BJ (cell line): Measurements from ENCODE around the gene INSC. TPM values are rescaled to one million over a fixed set of nuclear protein-coding genes. Genes with fewer than 3 reads are reported as not detected.

Experiments used
- CTCF ChIA-PET: fragments of 350-600 bp; formaldehyde crosslinking; extraction: SDS; loops from one replicate; lab custom pipeline; 2021; ENCODE audit warnings: antibody characterized with exemption, inconsistent platforms; lab: Yijun Ruan, JAX
- POLR2A ChIA-PET: fragments of 300-600 bp; sonication (Branson Sonifier 250); formaldehyde crosslinking; extraction: SDS; loops from one replicate; lab custom pipeline; 2021; ENCODE audit warnings: antibody characterized with exemption; lab: Charles Lee
- DNase-seq: peaks from one replicate; pipeline ENCODE4 v3.0.0-alpha.2; 2011; ENCODE audit warnings: low read depth
- H3K27me3 ChIP-seq: 2 replicates; pipeline ENCODE4 v1.6.0; 2011; ENCODE audit warnings: low read length; ENCODE audit not compliant: control insufficient read depth, insufficient read depth
- H3K36me3 ChIP-seq: 2 replicates; pipeline ENCODE4 v1.5.1; 2011; ENCODE audit warnings: low read length; ENCODE audit not compliant: control insufficient read depth, insufficient read depth
- H3K4me3 ChIP-seq: 2 replicates; pipeline ENCODE4 v1.5.1; 2011; ENCODE audit warnings: low read depth, mild to moderate bottlenecking, control low read depth, low read length
- CTCF ChIP-seq: IDR thresholded peaks from 2 replicates; pipeline ENCODE4 v1.5.1; 2011; ENCODE audit warnings: low read depth, mild to moderate bottlenecking, control low read depth, inconsistent platforms, low read length, moderate library complexity; ENCODE audit not compliant: insufficient read depth
- polyA plus RNA-seq: library from polyadenylated mRNA; depleted of rRNA; stranded (reverse); fragments of >200 nt; gene quantifications from 2 replicates; pipeline ENCODE4 v1.2.3, GENCODE V29; 2011

INSC gene
- polyA plus RNA-seq, 1 experiment, result 0.10 TPM

DNA sequence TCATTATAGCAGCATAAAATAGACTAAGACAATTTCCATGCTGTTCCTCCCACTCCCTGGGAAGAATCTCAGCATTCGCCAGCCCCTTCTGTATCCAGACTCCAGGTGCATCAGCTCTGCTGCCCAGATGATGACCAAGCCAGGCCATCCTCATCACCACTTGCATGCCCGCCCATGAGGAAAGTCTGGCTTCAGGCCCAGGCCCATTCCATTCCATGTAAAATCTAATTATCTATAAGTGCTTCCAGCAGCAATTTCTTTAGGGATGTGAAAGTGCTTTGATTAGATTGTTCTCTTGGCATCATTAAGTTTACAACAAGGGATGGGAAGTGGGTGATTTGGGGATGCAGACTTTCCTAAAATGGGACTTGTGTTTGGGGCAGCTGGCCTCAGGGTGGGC is 100.3 kb downstream of the INSC start:
- no peak for TF ChIP-seq CTCF
- CTCF ChIA-PET, result interaction anchor here (1.2 to 2.1 kb wide), 3 partner anchors 9 to 307 kb away, joined by 3 to 7 read pairs (median 5); no protein-coding TSS in a partner anchor
- Histone ChIP-seq H3K27me3 (no peaks in the 10 kb centered on the region), H3K4me3 (no peak overlapping the region), H3K36me3 (no peaks in the 10 kb centered on the region)
- DNase-seq, result no peak
- POLR2A ChIA-PET, result no interaction called here

- H3K4me3 ChIP-seq, result no peak overlapping the region
- CTCF ChIA-PET, result interaction anchor here (0.6 to 2.1 kb wide), 5 partner anchors 115 to 707 kb away, joined by 3 to 7 read pairs (median 3); no protein-coding TSS in a partner anchor
- H3K27me3 ChIP-seq, result no peaks in the 10 kb centered on the region
- no peak for DNase-seq
- POLR2A ChIA-PET, result no interaction called here
- H3K36me3 ChIP-seq, result no peaks in the 10 kb centered on the region
- peak; percentile 37 for TF ChIP-seq CTCF
These were observed 102.0 kb downstream of the INSC start for GRCh38 chr11:15216678-15217077.

DNA sequence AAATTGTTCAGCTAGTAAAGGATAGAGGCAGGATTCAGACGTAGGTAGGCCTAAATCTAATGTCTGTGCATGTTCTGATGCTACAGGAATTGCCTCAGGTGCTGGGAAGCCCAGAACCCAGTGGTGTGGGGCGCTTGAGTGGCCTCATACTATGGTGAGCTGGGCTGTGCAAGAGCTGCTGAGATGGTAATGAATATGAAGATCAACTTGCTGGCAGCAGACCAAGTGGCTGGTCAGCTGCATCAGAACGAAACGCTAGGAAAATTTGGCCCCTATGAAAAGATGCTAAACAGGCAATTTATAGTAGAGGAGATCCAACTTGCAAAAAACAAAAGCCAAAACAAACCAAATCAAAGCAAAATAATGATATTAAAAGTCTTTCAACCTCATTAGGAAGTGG is 102.7 kb downstream of the INSC start:
- DNase-seq, result no peak
- no peak overlapping the region for H3K4me3 ChIP-seq
- TF ChIP-seq CTCF, result no peak
- no peaks in the 10 kb centered on the region for H3K27me3 ChIP-seq
- ChIA-PET POLR2A (no interaction called here), CTCF (interaction anchor here (0.5 to 1.5 kb wide), 5 partner anchors 116 to 706 kb away, joined by 3 to 7 read pairs (median 3); no protein-coding TSS in a partner anchor)
- H3K36me3 ChIP-seq, result no peaks in the 10 kb centered on the region

DNA sequence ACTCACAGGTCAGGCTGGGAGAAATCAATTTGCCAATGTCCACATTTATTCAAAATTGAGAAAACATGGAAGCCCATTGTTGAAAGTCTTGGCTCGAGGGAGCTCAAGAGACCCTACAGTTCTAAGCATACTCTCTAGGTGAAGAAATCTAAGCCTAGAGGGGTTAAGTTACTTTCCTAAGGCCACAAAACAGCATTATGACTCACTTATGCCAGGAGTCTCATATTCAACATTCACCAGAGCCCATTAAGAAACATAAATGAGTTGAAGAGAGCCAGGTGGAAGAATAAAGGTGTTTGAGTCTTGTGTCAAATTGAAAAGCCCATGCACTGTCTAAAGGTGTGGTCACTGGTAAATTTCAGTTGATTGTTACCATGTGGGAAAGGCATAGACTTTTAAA is 108.1 kb downstream of the INSC start:
- no peaks in the 10 kb centered on the region for H3K36me3 ChIP-seq
- TF ChIP-seq CTCF, result no peak
- ChIA-PET POLR2A (no interaction called here), CTCF (no interaction called here)
- no peak overlapping the region for H3K4me3 ChIP-seq
- DNase-seq, result no peak
- no peaks in the 10 kb centered on the region for H3K27me3 ChIP-seq

- no peak for TF ChIP-seq CTCF
- ChIA-PET POLR2A (no interaction called here), CTCF (no interaction called here)
- Histone ChIP-seq H3K36me3 (no peaks in the 10 kb centered on the region), H3K27me3 (no peaks in the 10 kb centered on the region), H3K4me3 (no peak overlapping the region)
- no peak for DNase-seq
These were observed 108.6 kb downstream of the INSC start for GRCh38 chr11:15223318-15223717.
